K562 (cell line): ENCODE results near the gene ARHGDIB. TPM values are rescaled to one million over a fixed set of nuclear protein-coding genes. Genes with fewer than 3 reads are reported as not detected.

ENCODE experiments used
- ATAC-seq: fragments of 200-7000 bp; cut with Tn5 transposase; 3 replicates; pipeline ENCODE4 v1.9.1; 2020; ENCODE audit warnings: moderate library complexity
- BruUV-seq: library from RNA; stranded (reverse); fragments of 400-500 nt; replicated peaks from 2 replicates; lab custom pipeline; 2021; lab: Mats Ljungman, UMichigan
- CTCF ChIA-PET: fragments of 300-600 bp; formaldehyde crosslinking; extraction: SDS; loops from one replicate; lab custom pipeline; 2021; ENCODE audit warnings: low intra/inter-chr PET ratio; lab: Yijun Ruan, JAX
- POLR2A ChIA-PET: fragments of 300-600, 350-650 bp; sonication (Branson Sonifier 250); formaldehyde crosslinking; extraction: SDS; loops from one replicate; lab custom pipeline; 2021; ENCODE audit warnings: antibody characterized with exemption, inconsistent platforms; lab: Yijun Ruan, JAX
- DNase-seq, 4 experiments: peaks; one replicate each; pipeline versions ENCODE4 v3.0.0 to v3.0.0-alpha.2; 2011 to 2018; ENCODE audit warnings: low spot score in 3 of 4, mixed read lengths in 3 of 4; ENCODE audit errors: extremely low read depth in 1 of 4
- FAIRE-seq: peaks from 2 replicates; lab custom pipeline; 2011; peaks lifted over from hg19 to GRCh38; lab: Jason Lieb, UNC
- H2AFZ ChIP-seq: 2 replicates; pipeline ENCODE4 v1.6.0; 2011; ENCODE audit warnings: low read depth, low read length, control low read depth, inconsistent platforms
- H3K27ac ChIP-seq: fragments of 200-600 bp; 3 replicates; pipeline ENCODE4 v1.8.0; 2011; ENCODE audit warnings: low read depth, mild to moderate bottlenecking, control low read depth, inconsistent platforms, low read length, moderate library complexity, mixed read lengths; ENCODE audit errors: extremely low read depth
- H3K27me3 ChIP-seq, 2 experiments: fragments of 300-600 bp in 1 of 2; 2 replicates in 1 of 2; 3 replicates in 1 of 2; pipeline versions ENCODE4 v1.6.0 to v1.8.0; 2011; ENCODE audit warnings: inconsistent platforms in 2 of 2, low read length in 2 of 2, mild to moderate bottlenecking in 1 of 2, mixed read lengths in 1 of 2, moderate library complexity in 1 of 2; ENCODE audit not compliant: control insufficient read depth in 2 of 2, insufficient read depth in 2 of 2
- H3K36me3 ChIP-seq: fragments of 300-600 bp; 3 replicates; pipeline ENCODE4 v1.8.0; 2011; ENCODE audit warnings: mild to moderate bottlenecking, low read length, inconsistent platforms; ENCODE audit not compliant: control insufficient read depth, insufficient read depth
- H3K4me1 ChIP-seq, 2 experiments: fragments of 200-600 bp in 1 of 2; replicated peaks in 1 of 2; 2 replicates in 1 of 2; 3 replicates in 1 of 2; pipeline versions ENCODE4 v1.5.1 to v1.8.0; 2011; ENCODE audit warnings: inconsistent platforms in 2 of 2, low read length in 2 of 2, mild to moderate bottlenecking in 1 of 2, mixed read lengths in 1 of 2, moderate library complexity in 1 of 2; ENCODE audit not compliant: control insufficient read depth in 2 of 2, insufficient read depth in 2 of 2
- H3K4me2 ChIP-seq: 2 replicates; pipeline ENCODE4 v1.6.1; 2011; ENCODE audit warnings: low read length, control low read depth, inconsistent platforms, mixed read lengths; ENCODE audit not compliant: insufficient read depth
- H3K4me3 ChIP-seq: fragments of 200-600 bp; sonication (generic), shearing (Covaris generic); 2 replicates; pipeline ENCODE4 v1.5.1; 2016; ENCODE audit warnings: control low read depth, inconsistent platforms
- H3K79me2 ChIP-seq: fragments of 200-600 bp; 3 replicates; pipeline ENCODE4 v1.8.0; 2011; ENCODE audit warnings: low read length, inconsistent platforms; ENCODE audit not compliant: control insufficient read depth, insufficient read depth
- H3K9ac ChIP-seq, 2 experiments: 2 replicates each; pipeline versions ENCODE4 v1.6.0 to v1.6.1; 2011; ENCODE audit warnings: low read depth in 2 of 2, low read length in 2 of 2, control low read depth in 1 of 2, inconsistent platforms in 1 of 2, mild to moderate bottlenecking in 1 of 2, mixed read lengths in 1 of 2; ENCODE audit not compliant: insufficient read depth in 1 of 2
- H3K9me1 ChIP-seq: one replicate; pipeline ENCODE4 v1.6.0; 2011; ENCODE audit warnings: inconsistent platforms, mild to moderate bottlenecking, low read length, moderate library complexity; ENCODE audit not compliant: control insufficient read depth, insufficient read depth
- H3K9me3 ChIP-seq: replicated peaks from 2 replicates; pipeline ENCODE4 v1.5.1; 2011; ENCODE audit warnings: low read depth, low read length, inconsistent platforms; ENCODE audit not compliant: control insufficient read depth, insufficient read depth
- H4K20me1 ChIP-seq: replicated peaks from 2 replicates; pipeline ENCODE4 v1.6.1; 2011; ENCODE audit warnings: low read length, inconsistent platforms, mixed read lengths; ENCODE audit not compliant: control insufficient read depth, insufficient read depth
- CBX2 ChIP-seq: fragments of 200-600 bp; sonication (generic); IDR thresholded peaks from one replicate; pipeline ENCODE4 v1.6.1; 2012; ENCODE audit warnings: mild to moderate bottlenecking, low read length, inconsistent platforms; ENCODE audit not compliant: insufficient read depth, poor library complexity, severe bottlenecking
- CSDE1 ChIP-seq, 2 experiments: fragments of 450-650 bp; IDR thresholded peaks; 2 replicates each; pipeline ENCODE4 v1.6.1; 2016; ENCODE audit warnings: mild to moderate bottlenecking in 1 of 2
- E2F1 ChIP-seq: sonication (generic); formaldehyde crosslinking; IDR thresholded peaks from 2 replicates; pipeline ENCODE4 v1.8.1; 2023; ENCODE audit warnings: mild to moderate bottlenecking, missing genetic modification reagents, moderate library complexity
- GMEB1 ChIP-seq: fragments of 250-450 bp; sonication (Bioruptor Pico); IDR thresholded peaks from 2 replicates; pipeline ENCODE4 v1.4.0; 2020; ENCODE audit warnings: mild to moderate bottlenecking
- LARP7 ChIP-seq: fragments of 450-650 bp; IDR thresholded peaks from 2 replicates; pipeline ENCODE4 v1.6.1; 2016
- NR4A1 ChIP-seq, 2 experiments: fragments of 250-450 bp in 1 of 2; fragments of 450-650 bp in 1 of 2; sonication (Bioruptor Pico) in 1 of 2; IDR thresholded peaks; 2 replicates each; pipeline versions ENCODE4 v1.4.0 to v1.6.1; 2016 to 2020; ENCODE audit warnings: mild to moderate bottlenecking in 2 of 2, missing compliant biosample characterization in 1 of 2, missing genetic modification characterization in 1 of 2, moderate library complexity in 1 of 2
- SAP30 ChIP-seq: fragments of 200-600 bp; sonication (generic); IDR thresholded peaks from 2 replicates; pipeline ENCODE4 v1.6.1; 2012; ENCODE audit warnings: borderline replicate concordance, low read depth, mild to moderate bottlenecking, moderate library complexity, low read length, control low read depth, inconsistent platforms; ENCODE audit not compliant: insufficient read depth, poor library complexity, severe bottlenecking
- SMC3 ChIP-seq: conservative IDR thresholded peaks from 2 replicates; pipeline ENCODE4 v1.6.1; 2011; ENCODE audit warnings: low read depth, low read length, improper control_type of control experiment; ENCODE audit not compliant: insufficient read depth
- ZBTB49 ChIP-seq: sonication (generic); formaldehyde crosslinking; IDR thresholded peaks from 2 replicates; pipeline ENCODE4 v1.8.0; 2022; ENCODE audit warnings: missing genetic modification reagents, mild to moderate bottlenecking, borderline replicate concordance
- ZNF140 ChIP-seq: fragments of 250-450 bp; sonication (Bioruptor Pico); IDR thresholded peaks from 2 replicates; pipeline ENCODE4 v1.8.0; 2021; ENCODE audit warnings: moderate library complexity, mild to moderate bottlenecking, inconsistent platforms
- ZNF212 ChIP-seq: fragments of 450-650 bp; formaldehyde crosslinking; IDR thresholded peaks from 2 replicates; pipeline ENCODE4 v1.4.0; 2020; ENCODE audit warnings: mild to moderate bottlenecking
- ZNF41 ChIP-seq: fragments of 250-450 bp; sonication (Bioruptor Pico); conservative IDR thresholded peaks from 2 replicates; pipeline ENCODE4 v1.4.0; 2020; ENCODE audit warnings: mild to moderate bottlenecking
- ZNF655 ChIP-seq: fragments of 250-450 bp; sonication (Bioruptor Pico); IDR thresholded peaks from 2 replicates; pipeline ENCODE4 v1.5.0; 2021
- ZNF764 ChIP-seq: fragments of 250-450 bp; sonication (Bioruptor Pico); IDR thresholded peaks from 2 replicates; pipeline ENCODE4 v1.4.0; 2020; ENCODE audit warnings: low read depth, mild to moderate bottlenecking, moderate library complexity
- WGBS: fragments of 100-300 bp; shearing (Covaris generic); methylation state at CpG from one replicate; pipeline ENCODE4 v1.1.6; 2016; ENCODE audit warnings: low coverage, mixed read lengths; ENCODE audit not compliant: insufficient coverage; ENCODE audit errors: missing lambda C conversion rate; 5-methylcytosine and 5-hydroxymethylcytosine counted together
- in situ Hi-C: fragments of 300-500 bp; cut with MboI; formaldehyde crosslinking; loops from 4 replicates; pipeline ENCODE4 v1.15.0; 2018; ENCODE audit warnings: inconsistent platforms, mixed read lengths
- intact Hi-C: fragments of 100-400 bp; cut with micrococcal nuclease; formaldehyde crosslinking; loops from 2 replicates; pipeline ENCODE4 v1.14.2; 2022
- polyA plus RNA-seq, 8 experiments: library from polyadenylated mRNA; depleted of rRNA in 4 of 8; stranded (reverse) in 5 of 8; unstranded in 3 of 8; fragments of >200 nt; fragmentation: Nextera tagmentation in 2 of 8; fragmentation: Illumina TruSeq in 1 of 8; extraction: Ambion mirVana in 2 of 8; extraction: Trizol in 1 of 8; gene quantifications; 2 replicates each; pipeline versions ENCODE4 v1.2.1 to v1.2.3, GENCODE V29; 2011 to 2014; ENCODE audit warnings: inconsistent platforms in 1 of 8, missing spikeins in 1 of 8
- total RNA-seq, 7 experiments: library from RNA; depleted of rRNA in 6 of 7; stranded (reverse); fragments of >200 nt in 6 of 7; fragmentation: Illumina TruSeq in 2 of 7; extraction: Trizol in 2 of 7; gene quantifications; 2 replicates each; pipeline versions ENCODE4 v1.2.1 to v1.2.3, GENCODE V29; 2011 to 2021; ENCODE audit warnings: low replicate concordance in 1 of 7

Gene ARHGDIB
- total and polyA plus RNA-seq, 9 of the 15 experiments (the other 6 are each of a cell fraction or from before 2014, with no cell fraction given) = 9.5 to 204 (median 116) TPM

GRCh38 chr12:15001733-15002382, 40.5 kb upstream of the ARHGDIB start:
- Histone ChIP-seq H3K27ac (no peak overlapping the region), H3K9me1 (no peaks in the 10 kb centered on the region), H3K36me3 (no peaks in the 10 kb centered on the region), H2AFZ (no peak overlapping the region), H4K20me1 (no peaks in the 10 kb centered on the region), H3K4me2 (no peak overlapping the region), H3K4me3 (no peak overlapping the region), H3K27me3 (0 out of 5 replicates have a peak, but pooled peaks cover 0 to 4% of the 10 kb centered on the region in 2 experiments), H3K9me3 (no peaks in the 10 kb centered on the region), H3K4me1 (no peaks in the 10 kb centered on the region), H3K9ac (no peak overlapping the region), H3K79me2 (no peaks in the 10 kb centered on the region)
- ATAC-seq (no peak), FAIRE-seq (no peak), DNase-seq (no peak)
- in situ Hi-C loops (no loop called here), intact Hi-C loops (loop anchor here (10.0 kb wide), 1 partner anchor 263 kb away; no protein-coding TSS in a partner anchor)
- BruUV-seq = no TSS peak
- CTCF ChIA-PET = no interaction called here
- 0% methylated on average over 6 of the region's 6 CpGs for WGBS
- POLR2A ChIA-PET = interaction anchor here (0.7 kb wide), 1 partner anchor 125 kb away, joined by 4 read pairs; no protein-coding TSS in a partner anchor
- TF ChIP-seq SMC3 (no peak), ZNF212 (no peak), LARP7 (no peak), NR4A1 (CRISPR knock-in tag; IDR thresholded peaks at IDR 0.05) (no peak), NR4A1 (tag; IDR thresholded peaks at IDR 0.05) (no peak), GMEB1 (CRISPR knock-in tag) (no peak), ZNF140 (no peak), ZNF655 (CRISPR knock-in tag) (no peak), ZNF764 (no peak), CSDE1 (IDR thresholded peaks at IDR 0.05) (no peak), E2F1 (CRISPR knock-in tag) (no peak), SAP30 (no peak), CBX2 (no peak), ZNF41 (no peak), ZBTB49 (CRISPR knock-in tag) (no peak)
